ENCODE measurements around the gene ARFGEF2. TPM values are rescaled to one million over a fixed set of nuclear protein-coding genes. Genes with fewer than 3 reads are reported as not detected.

The ARFGEF2 gene
- total and polyA plus RNA-seq, 2 of the 4 experiments (the other 2 are of a cell fraction) = 10.3 to 39.1 TPM

DNA sequence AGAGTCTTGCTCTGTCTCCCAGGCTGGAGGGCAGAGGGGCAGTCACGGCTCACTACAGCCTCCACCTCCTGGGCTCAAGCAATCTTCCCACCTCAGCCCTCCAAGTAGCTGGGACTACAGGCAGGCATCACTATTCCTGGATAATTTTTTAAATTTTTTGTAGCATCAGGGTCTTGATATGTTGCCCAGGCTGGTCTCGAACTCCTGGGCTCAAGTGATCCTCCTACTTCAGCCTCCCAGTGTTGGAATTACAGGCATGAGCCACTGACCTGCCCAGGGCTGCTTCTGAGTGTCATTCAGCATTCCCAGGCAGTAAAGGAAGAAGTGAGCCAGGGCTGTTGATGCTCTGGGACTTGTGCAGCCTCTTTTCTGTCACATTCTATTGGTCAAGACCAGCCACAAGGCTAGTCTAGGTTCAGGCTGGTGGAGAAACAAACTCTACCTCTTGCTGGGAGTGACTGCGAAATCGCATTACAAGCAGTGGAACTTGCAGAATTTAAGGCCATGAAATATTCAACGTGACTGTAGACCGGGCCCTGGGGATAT, 2.1 kb upstream of the ARFGEF2 start:
- Histone ChIP-seq H3K9me1 (ENCODE audit: insufficient read depth, low read length) (peaks cover 3% of the 10 kb centered on the region; the same call in 1 of the 2 replicates), H3K23ac (ENCODE audit: low read depth, low read length) (no peak overlapping the region), H2AFZ (replicated peaks; ENCODE audit: low read length, poor library complexity) (no peak overlapping the region), H3K56ac (ENCODE audit: extremely low read depth, insufficient read depth, low read length) (no peak overlapping the region), H3K36me3 (ENCODE audit: control insufficient read depth, insufficient read depth, low read length) (no peaks in the 10 kb centered on the region), H2AK5ac (ENCODE audit: low read depth, low read length) (no peak overlapping the region), H4K8ac (ENCODE audit: low read depth in 2 of 2, low read length in 2 of 2) (no peak overlapping the region), H3K4me3 (ENCODE audit: insufficient read depth, low read depth, low read length) (no peak overlapping the region), H3K79me1 (ENCODE audit: low read depth in 1 of 2, low read length in 2 of 2) (peaks cover 9 to 21% of the 10 kb centered on the region in 2 experiments), H2BK20ac (ENCODE audit: low read depth, low read length) (no peak overlapping the region), H2BK120ac (ENCODE audit: low read depth, low read length) (no peak overlapping the region), H2BK15ac (ENCODE audit: low read depth, low read length) (no peak overlapping the region), H4K91ac (ENCODE audit: insufficient read depth, low read depth, low read length) (no peak overlapping the region), H3K9me3 (ENCODE audit: control insufficient read depth, insufficient read depth, low read length) (no peaks in the 10 kb centered on the region), H2BK5ac (ENCODE audit: low read depth, low read length, poor library complexity, severe bottlenecking) (no peak overlapping the region), H3K18ac (ENCODE audit: low read depth, low read length) (no peak overlapping the region), H2AK9ac (replicated peaks; ENCODE audit: low read depth, low read length, poor library complexity) (no peak overlapping the region), H4K5ac (ENCODE audit: low read depth, low read length) (no peak overlapping the region), H3K27me3 (ENCODE audit: control insufficient read depth, insufficient read depth, low read length) (no peaks in the 10 kb centered on the region; the same call in 1 of the 2 replicates), H3K4ac (ENCODE audit: low read depth, low read length) (no peak overlapping the region), H4K20me1 (ENCODE audit: insufficient read depth, low read length) (no peaks in the 10 kb centered on the region), H3K4me1 (ENCODE audit: control insufficient read depth, insufficient read depth, low read length) (peaks cover 2% of the 10 kb centered on the region; the same call in 1 of the 2 replicates), H3K27ac (ENCODE audit: insufficient read depth, low read length) (no peak overlapping the region), H3K9ac (ENCODE audit: low read depth, low read length) (no peak overlapping the region), H3K4me2 (ENCODE audit: low read depth, low read length) (no peak overlapping the region), H3K14ac (replicated peaks; ENCODE audit: low read depth, low read length) (no peak overlapping the region)
- dilution Hi-C loops (cut with HindIII; ENCODE audit: low sequenced_read_pairs, unreplicated experiment) (no loop called here), in situ Hi-C loops (cut with MboI; ENCODE audit: low sequenced_read_pairs) (loop anchor here (25.0 kb wide), 2 partner anchors 632 to 1257 kb away; no protein-coding TSS in a partner anchor), intact Hi-C loops (cut with micrococcal nuclease) (no loop called here)
- TF ChIP-seq MAZ (IDR thresholded peaks at IDR 0.05; ENCODE audit: borderline replicate concordance, low read depth, low read length) (no peak), POLR2A (IDR thresholded peaks at IDR 0.05; ENCODE audit: low read depth, low read length) (no peak), RCOR1 (IDR thresholded peaks at IDR 0.05; ENCODE audit: insufficient replicate concordance, low read length) (no peak), CEBPB (IDR thresholded peaks at IDR 0.05; ENCODE audit: low read depth, low read length) (no peak), RAD21 (IDR thresholded peaks at IDR 0.05; ENCODE audit: low read length) (no peak), SMC3 (IDR thresholded peaks at IDR 0.05; ENCODE audit: low read depth, low read length) (no peak)
- TF ChIP-seq, protein P1, sequence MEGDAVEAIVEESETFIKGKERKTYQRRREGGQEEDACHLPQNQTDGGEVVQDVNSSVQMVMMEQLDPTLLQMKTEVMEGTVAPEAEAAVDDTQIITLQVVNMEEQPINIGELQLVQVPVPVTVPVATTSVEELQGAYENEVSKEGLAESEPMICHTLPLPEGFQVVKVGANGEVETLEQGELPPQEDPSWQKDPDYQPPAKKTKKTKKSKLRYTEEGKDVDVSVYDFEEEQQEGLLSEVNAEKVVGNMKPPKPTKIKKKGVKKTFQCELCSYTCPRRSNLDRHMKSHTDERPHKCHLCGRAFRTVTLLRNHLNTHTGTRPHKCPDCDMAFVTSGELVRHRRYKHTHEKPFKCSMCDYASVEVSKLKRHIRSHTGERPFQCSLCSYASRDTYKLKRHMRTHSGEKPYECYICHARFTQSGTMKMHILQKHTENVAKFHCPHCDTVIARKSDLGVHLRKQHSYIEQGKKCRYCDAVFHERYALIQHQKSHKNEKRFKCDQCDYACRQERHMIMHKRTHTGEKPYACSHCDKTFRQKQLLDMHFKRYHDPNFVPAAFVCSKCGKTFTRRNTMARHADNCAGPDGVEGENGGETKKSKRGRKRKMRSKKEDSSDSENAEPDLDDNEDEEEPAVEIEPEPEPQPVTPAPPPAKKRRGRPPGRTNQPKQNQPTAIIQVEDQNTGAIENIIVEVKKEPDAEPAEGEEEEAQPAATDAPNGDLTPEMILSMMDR (conservative IDR thresholded peaks at IDR 0.05; ENCODE audit: low read depth, low read length) = no peak
- TF ChIP-seq, protein P2, sequence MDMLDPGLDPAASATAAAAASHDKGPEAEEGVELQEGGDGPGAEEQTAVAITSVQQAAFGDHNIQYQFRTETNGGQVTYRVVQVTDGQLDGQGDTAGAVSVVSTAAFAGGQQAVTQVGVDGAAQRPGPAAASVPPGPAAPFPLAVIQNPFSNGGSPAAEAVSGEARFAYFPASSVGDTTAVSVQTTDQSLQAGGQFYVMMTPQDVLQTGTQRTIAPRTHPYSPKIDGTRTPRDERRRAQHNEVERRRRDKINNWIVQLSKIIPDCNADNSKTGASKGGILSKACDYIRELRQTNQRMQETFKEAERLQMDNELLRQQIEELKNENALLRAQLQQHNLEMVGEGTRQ (IDR thresholded peaks at IDR 0.05; ENCODE audit: low read depth, low read length) = no peak
- DNase-seq (no peak), ATAC-seq (ENCODE audit: low read depth) (no peak)
- 100% methylated on average over 2 of the region's 6 CpGs; no CpG with 5 or more reads in 1 of the 2 experiments for WGBS, 2 experiments (ENCODE audit: extremely low coverage in 2 of 2, insufficient read length in 1 of 2)
- CTCF ChIA-PET = interaction anchor here (0.5 kb wide), 1 partner anchor 14 kb away, joined by 6 read pairs; no protein-coding TSS in a partner anchor
- POLR2A ChIA-PET (ENCODE audit: unreplicated experiment) = no interaction called here
- BruUV-seq (replicated peaks) = no TSS peak

Measured in IMR-90 (cell line).